K562 (cell line): ENCODE results near the gene KLHL29.

ENCODE experiments used
- JUND ChIP-seq, 2 experiments: IDR thresholded peaks; 2 replicates in 1 of 2; 3 replicates in 1 of 2; pipeline ENCODE4 v1.6.1; 2011; ENCODE audit warnings: borderline replicate concordance in 2 of 2, low read depth in 2 of 2, low read length in 2 of 2, improper control_type of control experiment in 1 of 2, missing biosample characterization in 1 of 2, missing genetic modification characterization in 1 of 2, missing genetic modification reagents in 1 of 2
- MXI1 ChIP-seq: IDR thresholded peaks from 2 replicates; pipeline ENCODE4 v1.6.1; 2011; ENCODE audit warnings: low read depth, mild to moderate bottlenecking, improper control_type of control experiment, low read length
- RCOR1 ChIP-seq, 2 experiments: IDR thresholded peaks; 2 replicates each; pipeline ENCODE4 v1.6.1; 2012; ENCODE audit warnings: low read depth in 2 of 2, low read length in 2 of 2, borderline replicate concordance in 1 of 2, improper control_type of control experiment in 1 of 2
- TF ChIP-seq, protein P1 (sequence below): fragments of 250-450 bp; sonication (Bioruptor Pico); IDR thresholded peaks from 2 replicates; pipeline ENCODE4 v1.5.0; 2020; ENCODE audit warnings: mild to moderate bottlenecking, borderline replicate concordance

DNA sequence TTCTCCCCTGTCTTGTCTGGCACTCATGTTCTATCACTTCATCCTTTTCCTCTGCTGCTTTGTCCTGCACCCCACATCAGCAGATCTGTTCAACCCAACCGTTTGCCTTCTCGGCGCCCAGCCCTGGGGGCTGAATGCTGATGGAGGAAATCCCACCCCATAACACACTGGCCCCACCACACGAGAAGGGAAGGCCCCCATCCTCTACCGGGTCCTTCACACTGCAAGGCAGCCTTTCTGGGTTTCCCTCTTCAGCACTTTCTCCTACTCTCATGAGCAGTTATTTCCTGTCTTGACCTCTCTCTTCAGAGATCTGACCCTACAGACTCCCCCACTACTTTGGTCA is 314.6 kb downstream of the KLHL29 start:
- no peak for TF ChIP-seq RCOR1 (IDR thresholded peaks at IDR 0.05; ENCODE audit: borderline replicate concordance in 1 of 2, low read depth in 2 of 2, low read length in 2 of 2)
- TF ChIP-seq, protein P1, sequence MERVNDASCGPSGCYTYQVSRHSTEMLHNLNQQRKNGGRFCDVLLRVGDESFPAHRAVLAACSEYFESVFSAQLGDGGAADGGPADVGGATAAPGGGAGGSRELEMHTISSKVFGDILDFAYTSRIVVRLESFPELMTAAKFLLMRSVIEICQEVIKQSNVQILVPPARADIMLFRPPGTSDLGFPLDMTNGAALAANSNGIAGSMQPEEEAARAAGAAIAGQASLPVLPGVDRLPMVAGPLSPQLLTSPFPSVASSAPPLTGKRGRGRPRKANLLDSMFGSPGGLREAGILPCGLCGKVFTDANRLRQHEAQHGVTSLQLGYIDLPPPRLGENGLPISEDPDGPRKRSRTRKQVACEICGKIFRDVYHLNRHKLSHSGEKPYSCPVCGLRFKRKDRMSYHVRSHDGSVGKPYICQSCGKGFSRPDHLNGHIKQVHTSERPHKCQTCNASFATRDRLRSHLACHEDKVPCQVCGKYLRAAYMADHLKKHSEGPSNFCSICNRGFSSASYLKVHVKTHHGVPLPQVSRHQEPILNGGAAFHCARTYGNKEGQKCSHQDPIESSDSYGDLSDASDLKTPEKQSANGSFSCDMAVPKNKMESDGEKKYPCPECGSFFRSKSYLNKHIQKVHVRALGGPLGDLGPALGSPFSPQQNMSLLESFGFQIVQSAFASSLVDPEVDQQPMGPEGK (CRISPR knock-in tag), result no peak
- TF ChIP-seq MXI1, result no peak
- no peak for TF ChIP-seq JUND (IDR thresholded peaks at IDR 0.05; ENCODE audit: borderline replicate concordance, low read depth, low read length)
- no peak for TF ChIP-seq JUND (tag; IDR thresholded peaks at IDR 0.05; ENCODE audit: borderline replicate concordance, low read depth, low read length)
